Vagina (tissue), 2 donors: ENCODE results near the gene CREBZF.

Experiments
- CTCF ChIP-seq, 3 experiments: fragments of 450-650 bp in 2 of 3; fragments of 200-600 bp in 1 of 3; sonication (generic) in 1 of 3; IDR thresholded peaks; one replicate each; pipeline ENCODE4 v1.5.1; 2017 to 2019; ENCODE audit warnings: antibody characterized with exemption in 3 of 3, mild to moderate bottlenecking in 2 of 3, moderate library complexity in 2 of 3
- POLR2A ChIP-seq, 2 donors: fragments of 450-650 bp; IDR thresholded peaks; one replicate each; pipeline ENCODE4 v1.6.1; 2017; ENCODE audit warnings: antibody characterized with exemption in 2 of 2, mild to moderate bottlenecking in 2 of 2, moderate library complexity in 2 of 2
- POLR2AphosphoS5 ChIP-seq, 2 donors: sonication (generic); formaldehyde crosslinking; IDR thresholded peaks; one replicate each; pipeline ENCODE4 v1.9.0; 2017; ENCODE audit warnings: antibody characterized with exemption in 2 of 2, mild to moderate bottlenecking in 2 of 2, low read depth in 1 of 2; ENCODE audit not compliant: insufficient read depth in 1 of 2

- no peak for TF ChIP-seq CTCF (IDR thresholded peaks at IDR 0.05)
- no peak for TF ChIP-seq POLR2AphosphoS5 (IDR thresholded peaks at IDR 0.05; ENCODE audit: insufficient read depth in 1 of 2, low read depth in 1 of 2)
- TF ChIP-seq POLR2A (IDR thresholded peaks at IDR 0.05), result no peak
These were observed 36.1 kb downstream of the CREBZF start for GRCh38 chr11:85628771-85629341.
